Activated B cell treated with CpG ODN at 0.5 μM for 24 hours (primary cell): ENCODE data around the gene CCDC186. TPM values are rescaled to one million over a fixed set of nuclear protein-coding genes. Genes with fewer than 3 reads are reported as not detected.

ENCODE experiments used
- ATAC-seq: fragments of 200-7000 bp; cut with Tn5 transposase; one replicate; pipeline ENCODE4 v1.10.0; 2021; ENCODE audit warnings: low read depth, mild to moderate bottlenecking, moderate library complexity
- CTCF ChIA-PET: fragments of 350-600 bp; sonication (Branson Sonifier 250); formaldehyde crosslinking; loops from one replicate; lab custom pipeline; 2021; ENCODE audit warnings: antibody characterized with exemption; lab: Charles Lee
- POLR2A ChIA-PET: fragments of 350-600 bp; sonication (Branson Sonifier 250); formaldehyde crosslinking; loops from one replicate; lab custom pipeline; 2021; ENCODE audit warnings: antibody characterized with exemption; lab: Charles Lee
- DNase-seq: peaks from one replicate; pipeline ENCODE4 v3.0.0; 2022
- H3K27ac Mint-ChIP-seq: one replicate; pipeline ENCODE4 v1.8.0; 2020; ENCODE audit warnings: mixed read lengths
- H3K27me3 Mint-ChIP-seq: one replicate; pipeline ENCODE4 v1.8.0; 2021; ENCODE audit warnings: mixed read lengths
- H3K36me3 Mint-ChIP-seq: one replicate; pipeline ENCODE4 v1.8.0; 2021; ENCODE audit warnings: low read depth, mixed read lengths
- H3K4me1 Mint-ChIP-seq: one replicate; pipeline ENCODE4 v1.8.0; 2021; ENCODE audit warnings: mixed read lengths
- H3K4me3 Mint-ChIP-seq: one replicate; pipeline ENCODE4 v1.8.0; 2020; ENCODE audit warnings: mild to moderate bottlenecking, mixed read lengths
- H3K9me3 Mint-ChIP-seq: one replicate; pipeline ENCODE4 v1.8.0; 2020; ENCODE audit warnings: mixed read lengths
- intact Hi-C: fragments of 100-400 bp; cut with micrococcal nuclease; formaldehyde crosslinking; loops from one replicate; pipeline ENCODE4 v1.15.1; 2024
- total RNA-seq: library from RNA; stranded (reverse); gene quantifications from 2 replicates; pipeline ENCODE4 v1.2.3, GENCODE V29; 2022
- TF ChIP-seq, protein P1 (sequence below): fragments of 200-600 bp; IDR thresholded peaks from one replicate; pipeline ENCODE4 v1.8.0; 2022; ENCODE audit warnings: antibody characterized with exemption, mild to moderate bottlenecking

Gene CCDC186
- total RNA-seq, 1 donor from 2014 or later, result 24.8 TPM

DNA sequence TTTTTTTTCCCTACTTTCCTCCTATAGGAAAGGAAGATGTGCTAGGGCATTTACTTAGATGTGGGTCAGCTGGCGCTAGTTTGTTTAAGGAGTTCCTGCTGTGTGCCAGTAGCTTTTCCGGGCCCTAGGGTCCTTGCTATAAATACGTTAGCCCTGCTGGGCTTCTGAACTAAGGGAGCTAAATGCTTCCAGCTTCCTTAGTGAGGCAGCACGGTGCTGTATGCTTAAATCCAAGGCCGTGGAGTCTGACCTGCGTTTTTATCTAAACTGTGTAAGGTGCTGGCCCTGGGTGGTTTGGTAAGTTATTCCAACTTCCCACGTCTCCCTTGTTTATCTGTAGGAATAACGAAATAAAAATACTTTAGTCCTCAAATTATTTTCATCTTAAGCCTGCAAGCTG is 5.7 kb upstream of the CCDC186 start:
- no peaks in the 10 kb centered on the region for H3K36me3 Mint-ChIP-seq
- H3K4me1 Mint-ChIP-seq, result peaks cover 3% of the 10 kb centered on the region
- no peaks in the 10 kb centered on the region for H3K9me3 Mint-ChIP-seq
- H3K4me3 Mint-ChIP-seq, result no peak overlapping the region
- POLR2A ChIA-PET, result no interaction called here
- intact Hi-C loops, result loop anchor here (10.0 kb wide), 2 partner anchors 345 to 1805 kb away; partner anchors contain the start of gene ACSL5
- peaks cover 5% of the 10 kb centered on the region for H3K27me3 Mint-ChIP-seq
- no peak for DNase-seq
- CTCF ChIA-PET, result interaction anchor here (0.6 kb wide), 1 partner anchor 23 kb away, joined by 3 read pairs; no protein-coding TSS in a partner anchor
- ATAC-seq, result no peak
- no peak overlapping the region for H3K27ac Mint-ChIP-seq
- TF ChIP-seq, protein P1, sequence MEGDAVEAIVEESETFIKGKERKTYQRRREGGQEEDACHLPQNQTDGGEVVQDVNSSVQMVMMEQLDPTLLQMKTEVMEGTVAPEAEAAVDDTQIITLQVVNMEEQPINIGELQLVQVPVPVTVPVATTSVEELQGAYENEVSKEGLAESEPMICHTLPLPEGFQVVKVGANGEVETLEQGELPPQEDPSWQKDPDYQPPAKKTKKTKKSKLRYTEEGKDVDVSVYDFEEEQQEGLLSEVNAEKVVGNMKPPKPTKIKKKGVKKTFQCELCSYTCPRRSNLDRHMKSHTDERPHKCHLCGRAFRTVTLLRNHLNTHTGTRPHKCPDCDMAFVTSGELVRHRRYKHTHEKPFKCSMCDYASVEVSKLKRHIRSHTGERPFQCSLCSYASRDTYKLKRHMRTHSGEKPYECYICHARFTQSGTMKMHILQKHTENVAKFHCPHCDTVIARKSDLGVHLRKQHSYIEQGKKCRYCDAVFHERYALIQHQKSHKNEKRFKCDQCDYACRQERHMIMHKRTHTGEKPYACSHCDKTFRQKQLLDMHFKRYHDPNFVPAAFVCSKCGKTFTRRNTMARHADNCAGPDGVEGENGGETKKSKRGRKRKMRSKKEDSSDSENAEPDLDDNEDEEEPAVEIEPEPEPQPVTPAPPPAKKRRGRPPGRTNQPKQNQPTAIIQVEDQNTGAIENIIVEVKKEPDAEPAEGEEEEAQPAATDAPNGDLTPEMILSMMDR, result no peak

DNA sequence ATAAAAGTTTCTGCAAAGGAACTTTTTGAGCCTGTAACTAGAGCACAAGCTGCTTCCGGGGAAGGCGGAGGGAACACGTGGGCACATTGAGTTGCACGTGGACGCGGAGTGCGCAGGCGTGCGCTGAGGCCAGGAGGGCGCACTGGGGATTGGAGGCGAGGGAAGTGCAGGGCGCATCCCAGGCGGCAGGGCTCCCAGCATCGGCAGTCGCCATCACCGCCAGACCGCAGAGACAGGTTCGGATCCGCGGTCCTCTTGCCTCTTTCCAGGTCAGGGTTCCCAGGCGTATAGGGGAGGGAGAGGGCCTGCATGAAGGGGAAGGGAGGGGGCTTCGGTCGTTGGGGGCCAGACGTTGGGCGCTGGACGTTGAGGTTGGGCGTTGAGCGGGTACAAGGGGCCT is 5.1 kb upstream of the CCDC186 start, which contains the start of gene TDRD1:
TDRD1 (plus strand) TSS at position 206 of the 400 bp plus-strand sequence. CDS start 8,479 bp downstream, outside the sequence.
- ChIA-PET CTCF (no interaction called here), POLR2A (interaction anchor here (0.5 kb wide), 1 partner anchor 26 kb away, joined by 7 read pairs; no protein-coding TSS in a partner anchor)
- no peaks in the 10 kb centered on the region for H3K9me3 Mint-ChIP-seq
- no peak for ATAC-seq
- H3K36me3 Mint-ChIP-seq, result peaks cover 4% of the 10 kb centered on the region
- H3K4me1 Mint-ChIP-seq, result peaks cover 7% of the 10 kb centered on the region
- H3K27ac Mint-ChIP-seq, result no peak within 1 kb of the TSS
- intact Hi-C loops, result loop anchor here (10.0 kb wide), 2 partner anchors 346 to 1804 kb away; partner anchors contain the start of gene ACSL5
- TF ChIP-seq, protein P1, result no peak
- DNase-seq, result no peak
- peaks cover 5% of the 10 kb centered on the region for H3K27me3 Mint-ChIP-seq
- no peak within 1 kb of the TSS for H3K4me3 Mint-ChIP-seq

DNA sequence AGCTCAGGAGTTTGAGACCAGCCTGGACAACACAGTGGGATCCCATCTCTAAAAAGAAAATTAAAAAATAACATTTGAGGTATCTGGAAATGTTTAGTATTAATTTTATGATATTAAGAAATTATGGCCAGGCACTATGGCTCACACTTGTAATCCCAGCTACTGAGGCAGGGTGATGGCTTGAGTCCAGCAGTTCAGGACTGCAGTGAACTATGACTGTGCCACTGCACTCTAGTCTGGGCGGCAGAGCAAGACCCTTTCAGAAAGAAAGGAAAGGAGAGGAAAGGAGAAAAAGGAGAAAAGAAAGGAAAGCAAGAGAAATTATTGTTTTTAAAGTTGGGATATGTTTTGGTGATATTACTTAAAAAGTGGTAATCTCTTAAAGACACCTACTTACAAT is 2.5 kb upstream of the CCDC186 start:
- H3K4me1 Mint-ChIP-seq, result peaks cover 29% of the 10 kb centered on the region
- intact Hi-C loops, result loop anchor here (10.0 kb wide), 2 partner anchors 348 to 1802 kb away; partner anchors contain the start of gene ACSL5
- ATAC-seq, result no peak
- H3K27ac Mint-ChIP-seq, result no peak overlapping the region
- no peak for DNase-seq
- H3K9me3 Mint-ChIP-seq, result no peaks in the 10 kb centered on the region
- ChIA-PET POLR2A (no interaction called here), CTCF (no interaction called here)
- TF ChIP-seq, protein P1, result no peak
- peaks cover 7% of the 10 kb centered on the region for H3K36me3 Mint-ChIP-seq
- H3K27me3 Mint-ChIP-seq, result peaks cover 5% of the 10 kb centered on the region
- H3K4me3 Mint-ChIP-seq, result no peak overlapping the region

DNA sequence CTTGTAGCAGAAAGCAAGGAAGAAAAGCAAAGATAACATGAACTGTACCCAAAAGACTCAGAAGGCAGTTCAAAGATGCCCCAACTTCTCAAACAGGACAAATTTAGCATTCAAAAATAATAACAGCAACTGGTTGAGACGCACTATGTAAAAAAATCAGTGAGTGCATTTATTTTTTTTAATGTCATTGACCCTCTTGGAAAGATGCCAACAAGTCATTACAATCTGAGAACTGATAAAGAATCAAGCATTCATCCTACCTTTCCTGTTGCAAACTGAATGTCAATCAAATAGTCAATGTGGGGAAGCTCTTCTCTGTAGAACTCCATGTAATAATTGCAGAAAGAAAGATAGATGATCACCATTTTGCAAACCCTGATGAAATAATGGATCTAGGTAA is 1.7 kb upstream of the CCDC186 start:
- Mint-ChIP-seq H3K36me3 (peaks cover 10% of the 10 kb centered on the region), H3K27me3 (peaks cover 5% of the 10 kb centered on the region), H3K9me3 (no peaks in the 10 kb centered on the region), H3K4me1 (peaks cover 29% of the 10 kb centered on the region), H3K4me3 (peak overlapping the region; percentile 19), H3K27ac (no peak overlapping the region)
- ChIA-PET POLR2A (no interaction called here), CTCF (no interaction called here)
- TF ChIP-seq, protein P1, result no peak
- intact Hi-C loops, result loop anchor here (10.0 kb wide), 2 partner anchors 349 to 1801 kb away; partner anchors contain the start of gene ACSL5
- no peak for ATAC-seq
- DNase-seq, result no peak

DNA sequence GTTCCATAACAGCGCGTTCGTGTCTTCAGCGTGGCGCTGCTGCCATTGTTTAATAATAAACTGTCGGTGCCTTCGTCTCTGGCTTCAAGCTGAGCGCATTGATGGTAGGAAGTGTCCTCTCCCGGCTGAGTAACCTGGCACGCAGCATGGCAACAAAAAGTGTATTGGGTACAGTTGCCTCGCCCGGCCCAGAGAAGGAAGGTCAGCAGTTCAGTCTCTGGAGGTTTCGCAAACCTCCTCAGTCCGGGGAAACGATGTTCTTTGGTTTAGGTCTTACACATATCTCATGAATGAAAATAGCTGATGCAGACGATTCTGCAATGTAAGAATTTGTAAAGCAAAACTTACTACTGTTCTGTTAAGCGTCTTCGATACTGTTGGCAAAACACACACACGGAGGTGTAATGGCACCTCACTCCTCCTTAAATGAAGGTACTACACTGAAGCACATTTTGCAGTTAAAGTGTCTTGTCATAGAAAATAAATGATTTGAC is 739 bp upstream of the CCDC186 start:
- peaks cover 29% of the 10 kb centered on the region for H3K4me1 Mint-ChIP-seq
- H3K27me3 Mint-ChIP-seq, result peaks cover 5% of the 10 kb centered on the region
- POLR2A ChIA-PET, result interaction anchor here (0.6 to 1.5 kb wide), 5 partner anchors 325 to 1799 kb away, joined by 3 to 7 read pairs (median 4); partner anchors contain the start of gene CASP7
- intact Hi-C loops, result loop anchor here (1.0 to 10.0 kb wide), 12 partner anchors 43 to 1800 kb away; partner anchors contain the start of genes ACSL5, ATRNL1, CASP7 and DCLRE1A
- H3K9me3 Mint-ChIP-seq, result no peaks in the 10 kb centered on the region
- CTCF ChIA-PET, result interaction anchor here (1.3 to 1.5 kb wide), 2 partner anchors 71 to 495 kb away, joined by 3 to 4 read pairs; partner anchors contain the start of gene CASP7
- TF ChIP-seq, protein P1, result no peak
- ATAC-seq, result no peak
- H3K4me3 Mint-ChIP-seq, result peak overlapping the region; percentile 97
- H3K27ac Mint-ChIP-seq, result peak overlapping the region; percentile 88
- H3K36me3 Mint-ChIP-seq, result peaks cover 13% of the 10 kb centered on the region
- no peak for DNase-seq
